Parathyroid adenoma (tissue), 2 donors: ENCODE data around the gene ACSBG1.
A peak's percentile ranks its signal among the peaks of the same experiment; 100 is the strongest.

Experiments used
- H2AFZ ChIP-seq: fragments of 300-600 bp; sonication (generic); one replicate; pipeline ENCODE4 v1.7.0; 2017; ENCODE audit warnings: antibody characterized with exemption, mild to moderate bottlenecking
- H3K27ac ChIP-seq: fragments of 300-600 bp; sonication (generic); one replicate; pipeline ENCODE4 v1.7.0; 2017
- H3K27me3 ChIP-seq: fragments of 300-600 bp; sonication (generic); one replicate; pipeline ENCODE4 v1.7.0; 2017; ENCODE audit warnings: low read length; ENCODE audit not compliant: control insufficient read depth, insufficient read depth
- H3K36me3 ChIP-seq: fragments of 300-600 bp; sonication (generic); one replicate; pipeline ENCODE4 v1.7.0; 2017; ENCODE audit warnings: low read length; ENCODE audit not compliant: control insufficient read depth, insufficient read depth
- H3K4me1 ChIP-seq: fragments of 300-600 bp; sonication (generic); one replicate; pipeline ENCODE4 v1.7.0; 2017; ENCODE audit warnings: control low read depth
- H3K4me2 ChIP-seq: fragments of 300-600 bp; sonication (generic); one replicate; pipeline ENCODE4 v1.7.0; 2017; ENCODE audit warnings: low read length
- H3K4me3 ChIP-seq: fragments of 300-600 bp; sonication (generic); one replicate; pipeline ENCODE4 v1.7.0; 2017; ENCODE audit warnings: low read depth, low read length
- H3K79me2 ChIP-seq: fragments of 300-600 bp; sonication (generic); one replicate; pipeline ENCODE4 v1.7.0; 2017; ENCODE audit warnings: control low read depth
- H3K9ac ChIP-seq: fragments of 300-600 bp; sonication (generic); one replicate; pipeline ENCODE4 v1.7.0; 2017; ENCODE audit warnings: mild to moderate bottlenecking
- H3K9me3 ChIP-seq: fragments of 300-600 bp; sonication (generic); one replicate; pipeline ENCODE4 v1.7.0; 2017; ENCODE audit warnings: low read length; ENCODE audit not compliant: control insufficient read depth
- TF ChIP-seq, protein P1 (sequence below): fragments of 300-600 bp; sonication (generic); IDR thresholded peaks from one replicate; pipeline ENCODE4 v1.7.0; 2017; ENCODE audit warnings: antibody characterized with exemption, mild to moderate bottlenecking
- donor health status: primary hyperparathyroidism.

The ACSBG1 gene

DNA sequence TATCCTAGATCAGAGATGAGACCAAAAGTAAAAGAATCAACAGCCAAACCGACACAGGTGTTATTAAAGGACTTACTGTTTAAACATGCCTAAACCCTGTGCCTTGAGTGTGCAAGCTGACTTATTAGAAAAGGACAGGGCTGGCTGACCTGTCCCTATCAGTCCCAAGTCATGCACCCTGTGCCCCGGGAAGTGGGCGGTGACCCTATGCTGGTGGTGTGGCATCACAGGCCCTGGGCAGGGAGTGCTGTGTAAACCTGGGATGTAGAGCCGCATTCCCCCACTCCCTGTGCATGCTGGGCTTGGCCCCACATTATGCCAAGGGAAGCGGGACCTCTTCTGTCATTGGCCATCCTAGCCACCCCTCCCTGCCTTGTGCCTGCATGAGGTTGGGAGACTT, 40.6 kb upstream of the ACSBG1 start:
- Histone ChIP-seq H3K79me2 (no peaks in the 10 kb centered on the region), H3K9me3 (no peaks in the 10 kb centered on the region), H3K36me3 (no peaks in the 10 kb centered on the region), H3K4me3 (no peak overlapping the region), H3K27ac (no peak overlapping the region), H3K9ac (no peak overlapping the region), H3K4me1 (no peaks in the 10 kb centered on the region), H3K27me3 (no peaks in the 10 kb centered on the region), H3K4me2 (no peak overlapping the region), H2AFZ (no peak overlapping the region)
- TF ChIP-seq, protein P1, sequence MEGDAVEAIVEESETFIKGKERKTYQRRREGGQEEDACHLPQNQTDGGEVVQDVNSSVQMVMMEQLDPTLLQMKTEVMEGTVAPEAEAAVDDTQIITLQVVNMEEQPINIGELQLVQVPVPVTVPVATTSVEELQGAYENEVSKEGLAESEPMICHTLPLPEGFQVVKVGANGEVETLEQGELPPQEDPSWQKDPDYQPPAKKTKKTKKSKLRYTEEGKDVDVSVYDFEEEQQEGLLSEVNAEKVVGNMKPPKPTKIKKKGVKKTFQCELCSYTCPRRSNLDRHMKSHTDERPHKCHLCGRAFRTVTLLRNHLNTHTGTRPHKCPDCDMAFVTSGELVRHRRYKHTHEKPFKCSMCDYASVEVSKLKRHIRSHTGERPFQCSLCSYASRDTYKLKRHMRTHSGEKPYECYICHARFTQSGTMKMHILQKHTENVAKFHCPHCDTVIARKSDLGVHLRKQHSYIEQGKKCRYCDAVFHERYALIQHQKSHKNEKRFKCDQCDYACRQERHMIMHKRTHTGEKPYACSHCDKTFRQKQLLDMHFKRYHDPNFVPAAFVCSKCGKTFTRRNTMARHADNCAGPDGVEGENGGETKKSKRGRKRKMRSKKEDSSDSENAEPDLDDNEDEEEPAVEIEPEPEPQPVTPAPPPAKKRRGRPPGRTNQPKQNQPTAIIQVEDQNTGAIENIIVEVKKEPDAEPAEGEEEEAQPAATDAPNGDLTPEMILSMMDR: no peak

DNA sequence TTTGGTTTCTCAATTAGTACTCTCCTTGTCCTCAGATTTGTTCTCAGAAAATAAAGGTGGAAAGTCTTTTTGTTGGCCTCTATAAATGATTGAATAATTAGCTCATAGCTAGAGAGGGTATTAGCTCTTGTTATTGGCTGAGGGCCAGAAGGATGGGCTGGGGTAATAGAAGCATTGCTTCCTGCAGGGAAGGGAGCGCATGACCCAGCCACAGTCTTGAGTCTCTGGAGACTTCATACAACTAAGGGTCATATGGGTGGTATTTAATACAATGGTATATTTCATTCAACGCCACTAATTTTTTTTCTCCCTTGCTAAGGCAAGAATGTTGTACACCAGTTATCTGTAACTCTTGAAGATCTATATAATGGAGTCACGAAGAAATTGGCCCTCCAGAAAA, 38.4 kb upstream of the ACSBG1 start:
- H2AFZ ChIP-seq: no peak overlapping the region
- H3K4me1 ChIP-seq: no peaks in the 10 kb centered on the region
- H3K4me2 ChIP-seq: no peak overlapping the region
- H3K9me3 ChIP-seq: no peaks in the 10 kb centered on the region
- no peaks in the 10 kb centered on the region for H3K79me2 ChIP-seq
- H3K27me3 ChIP-seq: no peaks in the 10 kb centered on the region
- H3K4me3 ChIP-seq: no peak overlapping the region
- no peak overlapping the region for H3K9ac ChIP-seq
- TF ChIP-seq, protein P1: no peak
- H3K27ac ChIP-seq: no peak overlapping the region
- no peaks in the 10 kb centered on the region for H3K36me3 ChIP-seq

DNA sequence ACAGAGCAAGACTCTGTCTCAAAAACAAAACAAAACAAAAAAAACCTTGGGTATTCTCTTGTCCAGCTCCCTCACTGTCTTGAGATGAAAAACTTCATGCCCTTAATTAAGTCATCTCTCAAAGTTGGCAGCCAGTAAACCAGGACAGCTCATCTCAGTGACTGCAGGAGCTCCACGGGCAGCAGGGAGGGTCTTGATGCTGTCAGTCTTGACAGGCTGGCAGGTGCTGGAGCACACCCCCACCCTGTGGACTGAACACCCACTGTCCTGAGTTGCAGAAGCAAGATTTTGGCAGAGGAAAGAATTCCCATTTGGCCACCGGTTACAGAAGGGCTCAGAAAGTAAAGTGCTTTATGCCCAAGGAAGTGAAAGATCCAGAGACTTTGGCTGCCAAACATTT, 38.0 kb upstream of the ACSBG1 start:
- Histone ChIP-seq H3K27me3 (no peaks in the 10 kb centered on the region), H3K9me3 (no peaks in the 10 kb centered on the region), H3K36me3 (no peaks in the 10 kb centered on the region), H2AFZ (no peak overlapping the region), H3K4me2 (no peak overlapping the region), H3K79me2 (no peaks in the 10 kb centered on the region), H3K4me3 (no peak overlapping the region), H3K4me1 (no peaks in the 10 kb centered on the region), H3K9ac (no peak overlapping the region), H3K27ac (no peak overlapping the region)
- TF ChIP-seq, protein P1: no peak

DNA sequence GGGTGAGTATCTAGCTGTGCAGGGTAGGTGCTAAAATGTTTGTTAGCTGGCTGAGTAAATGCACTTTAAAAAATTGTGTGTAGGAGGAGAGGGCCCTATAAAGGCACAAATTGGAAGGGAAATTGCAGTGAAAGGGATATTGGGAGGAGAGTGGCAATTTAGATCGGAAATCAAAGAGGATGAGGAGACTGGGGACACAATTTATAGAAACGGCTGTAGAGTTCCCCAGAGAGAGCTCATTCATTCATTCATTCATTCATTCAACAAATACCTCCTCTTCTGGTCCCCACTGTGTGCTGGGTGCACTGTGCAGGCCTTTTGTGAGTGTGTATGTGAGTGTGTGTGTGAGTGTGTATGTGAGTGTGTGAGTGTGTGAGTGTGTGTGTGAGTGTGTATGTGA, 32.4 kb upstream of the ACSBG1 start:
- Histone ChIP-seq H3K27ac (no peak overlapping the region), H3K9ac (no peak overlapping the region), H3K4me3 (no peak overlapping the region), H3K4me1 (peaks cover 2% of the 10 kb centered on the region), H3K27me3 (no peaks in the 10 kb centered on the region), H3K4me2 (no peak overlapping the region), H3K9me3 (no peaks in the 10 kb centered on the region), H2AFZ (no peak overlapping the region), H3K36me3 (no peaks in the 10 kb centered on the region), H3K79me2 (no peaks in the 10 kb centered on the region)
- TF ChIP-seq, protein P1: no peak

DNA sequence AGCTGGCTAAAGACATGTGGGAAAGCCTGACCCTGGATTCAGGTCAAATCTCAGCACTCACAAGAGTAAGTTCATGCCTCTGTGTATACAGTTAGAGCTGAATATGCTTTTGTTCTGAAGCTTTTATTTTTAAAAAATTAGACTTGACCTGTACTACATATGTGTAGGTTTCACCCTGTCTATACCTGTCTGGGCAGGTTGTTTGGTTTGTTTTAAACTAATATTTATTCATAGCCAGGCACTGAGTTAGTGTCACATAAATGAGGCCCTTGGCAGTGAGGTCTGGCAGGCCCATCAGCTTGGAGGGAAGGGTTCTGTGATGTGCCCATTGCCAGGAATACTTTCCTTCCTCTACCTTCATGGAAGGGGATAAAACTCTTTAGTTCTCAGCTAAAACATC, 31.9 kb upstream of the ACSBG1 start:
- H3K27me3 ChIP-seq: no peaks in the 10 kb centered on the region
- no peak overlapping the region for H3K4me3 ChIP-seq
- H3K4me2 ChIP-seq: no peak overlapping the region
- no peak overlapping the region for H3K9ac ChIP-seq
- peak overlapping the region; percentile 38 for H2AFZ ChIP-seq
- peaks cover 2% of the 10 kb centered on the region for H3K4me1 ChIP-seq
- peak overlapping the region; percentile 29 for H3K27ac ChIP-seq
- no peaks in the 10 kb centered on the region for H3K79me2 ChIP-seq
- H3K9me3 ChIP-seq: no peaks in the 10 kb centered on the region
- no peaks in the 10 kb centered on the region for H3K36me3 ChIP-seq
- TF ChIP-seq, protein P1: no peak
